GM06990 (cell line): ENCODE results near the gene CFAP20.

Source experiments
- DNase-seq: peaks from one replicate; pipeline ENCODE4 v3.0.0-alpha.2; 2011; ENCODE audit not compliant: insufficient read length; ENCODE audit errors: extremely low read depth
- H3K27me3 ChIP-seq: replicated peaks from 2 replicates; pipeline ENCODE4 v1.6.0; 2011; ENCODE audit warnings: low read length; ENCODE audit not compliant: control insufficient read depth, insufficient read depth
- H3K36me3 ChIP-seq: 2 replicates; pipeline ENCODE4 v1.5.1; 2011; ENCODE audit warnings: low read length; ENCODE audit not compliant: control insufficient read depth, insufficient read depth
- H3K4me3 ChIP-seq: replicated peaks from 2 replicates; pipeline ENCODE4 v1.5.1; 2011; ENCODE audit warnings: low read depth, mild to moderate bottlenecking, control low read depth, low read length
- TF ChIP-seq, protein P1 (sequence below): IDR thresholded peaks from 2 replicates; pipeline ENCODE4 v1.5.1; 2011; ENCODE audit warnings: low read length, control low read depth, mild to moderate bottlenecking, inconsistent platforms; ENCODE audit not compliant: insufficient read depth, poor library complexity, severe bottlenecking

The CFAP20 gene

DNA sequence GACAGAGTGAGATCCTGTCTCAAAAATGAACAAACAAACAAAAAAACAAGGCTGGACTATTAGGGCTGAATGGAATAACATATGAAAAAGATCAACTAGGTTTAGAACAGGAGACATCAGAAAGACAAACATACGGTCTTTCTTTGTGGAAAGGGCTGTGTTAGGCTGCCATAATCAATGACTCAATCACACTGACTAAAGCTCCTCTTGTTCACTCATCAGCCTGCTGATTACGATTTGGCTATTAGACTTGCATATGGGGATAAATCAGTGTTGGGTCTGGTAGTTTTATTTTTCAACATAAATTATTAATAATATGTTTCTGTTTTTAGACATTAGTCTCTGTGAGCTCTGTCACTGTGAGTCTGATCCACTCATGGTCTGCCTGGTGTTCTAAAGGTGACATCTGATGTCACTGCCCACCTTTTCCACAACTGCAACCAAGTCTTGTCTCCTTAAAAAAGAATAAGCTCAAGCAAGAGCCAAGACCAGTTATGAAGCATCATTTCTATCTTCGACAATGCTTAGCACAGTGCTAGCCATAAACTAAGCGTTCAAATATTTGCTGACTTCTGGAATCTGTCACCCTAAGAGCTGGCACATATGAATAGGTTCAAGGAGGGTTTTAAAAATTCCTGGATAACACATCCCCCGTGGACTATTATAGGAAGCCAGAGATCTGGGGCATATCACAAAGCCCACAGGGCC lies 10.2 kb downstream of the CFAP20 start:
- TF ChIP-seq, protein P1, sequence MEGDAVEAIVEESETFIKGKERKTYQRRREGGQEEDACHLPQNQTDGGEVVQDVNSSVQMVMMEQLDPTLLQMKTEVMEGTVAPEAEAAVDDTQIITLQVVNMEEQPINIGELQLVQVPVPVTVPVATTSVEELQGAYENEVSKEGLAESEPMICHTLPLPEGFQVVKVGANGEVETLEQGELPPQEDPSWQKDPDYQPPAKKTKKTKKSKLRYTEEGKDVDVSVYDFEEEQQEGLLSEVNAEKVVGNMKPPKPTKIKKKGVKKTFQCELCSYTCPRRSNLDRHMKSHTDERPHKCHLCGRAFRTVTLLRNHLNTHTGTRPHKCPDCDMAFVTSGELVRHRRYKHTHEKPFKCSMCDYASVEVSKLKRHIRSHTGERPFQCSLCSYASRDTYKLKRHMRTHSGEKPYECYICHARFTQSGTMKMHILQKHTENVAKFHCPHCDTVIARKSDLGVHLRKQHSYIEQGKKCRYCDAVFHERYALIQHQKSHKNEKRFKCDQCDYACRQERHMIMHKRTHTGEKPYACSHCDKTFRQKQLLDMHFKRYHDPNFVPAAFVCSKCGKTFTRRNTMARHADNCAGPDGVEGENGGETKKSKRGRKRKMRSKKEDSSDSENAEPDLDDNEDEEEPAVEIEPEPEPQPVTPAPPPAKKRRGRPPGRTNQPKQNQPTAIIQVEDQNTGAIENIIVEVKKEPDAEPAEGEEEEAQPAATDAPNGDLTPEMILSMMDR = no peak
- DNase-seq = no peak
- H3K36me3 ChIP-seq = peaks cover 13% of the 10 kb centered on the region
- no peak overlapping the region for H3K4me3 ChIP-seq
- no peaks in the 10 kb centered on the region for H3K27me3 ChIP-seq

DNA sequence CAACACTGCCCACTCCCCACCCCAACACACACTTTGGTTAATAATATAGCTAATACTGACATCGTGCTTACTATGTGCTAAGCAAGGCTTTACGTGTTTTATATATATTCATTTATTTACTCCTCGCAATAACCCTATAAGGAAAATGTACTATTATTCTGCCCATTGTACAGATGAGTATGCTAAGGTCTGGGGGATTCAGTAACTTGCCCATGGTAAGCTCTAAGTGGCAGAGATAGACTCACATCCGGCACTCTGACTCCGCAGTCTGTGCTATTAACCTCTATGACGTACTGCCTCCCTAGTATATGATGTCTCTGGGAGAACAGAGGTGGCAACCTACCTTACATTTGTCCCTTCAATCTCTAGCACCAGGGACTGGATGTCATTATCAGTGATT lies 12.7 kb downstream of the CFAP20 start:
- TF ChIP-seq, protein P1 = no peak
- DNase-seq = no peak
- no peaks in the 10 kb centered on the region for H3K27me3 ChIP-seq
- peaks cover 15% of the 10 kb centered on the region for H3K36me3 ChIP-seq
- no peak overlapping the region for H3K4me3 ChIP-seq

DNA sequence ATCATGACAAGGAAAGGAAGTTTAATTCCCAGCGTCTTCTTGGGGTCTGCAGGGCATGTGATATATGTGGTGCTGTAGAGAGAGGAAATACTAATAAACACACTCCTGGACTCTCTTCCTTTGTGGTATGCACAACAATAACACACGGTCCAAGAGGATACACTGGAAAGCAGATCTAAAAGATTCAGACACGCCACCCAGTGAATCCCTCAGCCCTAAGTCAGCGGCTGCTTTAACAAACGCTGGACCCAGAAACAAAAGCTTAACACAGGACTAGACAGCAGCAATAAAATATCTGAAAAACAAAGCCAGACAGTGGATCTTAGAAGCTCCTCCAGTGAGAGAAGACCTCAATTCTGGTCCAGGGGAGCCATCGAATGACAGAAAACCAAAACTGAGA lies 13.1 kb downstream of the CFAP20 start:
- TF ChIP-seq, protein P1 = no peak
- H3K27me3 ChIP-seq = no peaks in the 10 kb centered on the region
- no peak overlapping the region for H3K4me3 ChIP-seq
- DNase-seq = no peak
- H3K36me3 ChIP-seq = peaks cover 15% of the 10 kb centered on the region

DNA sequence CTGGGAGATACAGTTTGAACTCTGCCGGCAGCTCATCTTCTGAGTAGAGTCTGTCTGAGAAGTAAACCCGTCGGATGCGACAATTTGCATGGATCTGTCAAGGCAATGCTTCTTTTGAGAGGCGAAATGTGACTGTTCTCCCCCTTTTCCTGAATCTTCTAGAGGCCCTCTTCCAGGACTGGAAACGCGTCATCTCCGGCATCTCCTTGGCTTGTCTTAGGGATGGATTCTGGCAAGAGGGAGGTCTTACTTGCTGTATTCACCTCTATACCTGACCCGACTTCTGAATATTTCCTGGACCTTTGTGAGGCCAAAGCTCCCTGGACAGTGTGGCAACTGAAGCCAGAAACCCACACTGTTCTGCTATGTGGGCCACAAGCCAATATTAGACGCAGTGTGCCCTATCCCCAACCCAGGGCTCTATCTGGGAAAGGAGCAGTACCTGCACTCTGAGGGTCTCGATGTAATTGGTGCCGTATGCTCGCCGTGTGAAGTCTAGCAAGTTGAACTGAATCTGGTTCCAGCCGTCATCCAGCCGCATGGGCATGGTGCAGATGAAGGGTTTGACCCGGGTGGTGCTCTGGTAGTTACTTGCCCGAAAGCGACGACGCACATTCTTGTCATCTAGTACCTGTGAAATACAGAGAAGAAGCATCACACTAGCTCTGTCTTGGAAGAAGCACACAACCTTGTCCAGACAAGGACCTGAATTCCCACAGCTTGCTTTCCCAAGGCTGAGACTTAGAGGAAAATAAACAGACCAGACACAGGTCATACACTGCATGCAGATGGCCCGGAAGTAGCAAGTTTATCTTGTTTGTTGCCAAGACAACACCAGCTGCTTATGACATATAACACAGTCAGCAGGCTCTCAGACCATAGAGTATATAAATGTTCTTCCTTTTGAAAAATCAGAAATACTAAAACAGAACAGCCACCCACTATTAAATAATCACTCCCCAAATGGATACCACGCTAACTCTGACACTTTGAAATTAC lies 14.1 kb downstream of the CFAP20 start:
- H3K36me3 ChIP-seq = peaks cover 15% of the 10 kb centered on the region

DNA sequence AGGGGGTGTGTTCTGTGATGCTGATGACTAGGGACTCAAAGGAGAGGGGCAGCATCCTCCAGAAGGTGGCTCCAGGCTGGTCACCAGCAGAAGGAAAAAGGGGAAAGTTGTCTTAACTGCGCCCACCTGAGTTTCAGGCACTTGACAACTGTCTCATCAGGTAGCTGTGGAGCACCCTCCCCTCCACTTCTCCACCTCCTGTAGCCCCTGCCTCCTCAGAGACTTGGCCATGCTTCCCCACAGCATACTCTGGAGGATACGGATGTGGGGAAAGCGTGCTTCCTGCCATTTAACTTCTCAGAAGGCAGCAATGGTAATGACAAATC lies 17.9 kb downstream of the CFAP20 start:
- Histone ChIP-seq H3K36me3 (peaks cover 15% of the 10 kb centered on the region), H3K27me3 (no peaks in the 10 kb centered on the region), H3K4me3 (no peak overlapping the region)
- TF ChIP-seq, protein P1 = no peak
- DNase-seq = no peak

More for the DNA sequence above, 14.1 kb downstream of the CFAP20 start:
- DNase-seq = no peak
- TF ChIP-seq, protein P1 = no peak
- Histone ChIP-seq H3K4me3 (no peak overlapping the region), H3K27me3 (no peaks in the 10 kb centered on the region)
